Cardiac muscle cell (in vitro differentiated cells and primary cell): ENCODE results near the gene ELP2. TPM values are rescaled to one million over a fixed set of nuclear protein-coding genes. Genes with fewer than 3 reads are reported as not detected.

Experiments used
- DNase-seq, 2 donors: peaks; one replicate each; pipeline versions ENCODE4 v3.0.0 to v3.0.0-alpha.2; 2010 to 2017; ENCODE audit warnings: low read depth in 1 of 2, low spot score in 1 of 2
- H3K27ac ChIP-seq: fragments of 200-600 bp; sonication (generic); 2 replicates; pipeline ENCODE4 v1.5.1; 2016
- H3K27me3 ChIP-seq: fragments of 200-600 bp; sonication (generic); 2 replicates; pipeline ENCODE4 v1.6.0; 2016; ENCODE audit warnings: control low read depth
- H3K36me3 ChIP-seq: fragments of 200-600 bp; sonication (generic); 2 replicates; pipeline ENCODE4 v1.5.1; 2016; ENCODE audit warnings: control low read depth
- H3K4me1 ChIP-seq: fragments of 200-600 bp; sonication (generic); 2 replicates; pipeline ENCODE4 v1.8.1; 2017; ENCODE audit warnings: low read depth, mild to moderate bottlenecking, mixed run types
- H3K4me3 ChIP-seq: fragments of 200-600 bp; sonication (generic); 2 replicates; pipeline ENCODE4 v1.5.1; 2016; ENCODE audit warnings: mild to moderate bottlenecking
- H3K9me3 ChIP-seq: fragments of 200-600 bp; sonication (generic); 2 replicates; pipeline ENCODE4 v1.5.1; 2017; ENCODE audit warnings: low read depth, mild to moderate bottlenecking, control low read depth
- CTCF ChIP-seq: IDR thresholded peaks from 2 replicates; pipeline ENCODE4 v1.5.1; 2012; ENCODE audit warnings: low read depth, mild to moderate bottlenecking, low read length
- polyA plus RNA-seq: library from polyadenylated mRNA; unstranded; fragments of >200 nt; fragmentation: Nextera tagmentation; extraction: Ambion mirVana; gene quantifications from 2 replicates; pipeline ENCODE4 v1.2.1, GENCODE V29; 2016
- total RNA-seq: library from RNA; depleted of rRNA; stranded (reverse); fragments of >200 nt; gene quantifications from 2 replicates; pipeline ENCODE4 v1.2.3, GENCODE V29; 2016

ELP2 gene
- total and polyA plus RNA-seq, 2 experiments from 2014 or later: 39.2 to 46.9 TPM

- Histone ChIP-seq H3K4me1 (no peaks in the 10 kb centered on the region), H3K27me3 (peaks cover 27% of the 10 kb centered on the region), H3K9me3 (no peaks in the 10 kb centered on the region), H3K27ac (no peak overlapping the region), H3K4me3 (no peak overlapping the region), H3K36me3 (peaks cover under 1% of the 10 kb centered on the region)
- TF ChIP-seq CTCF: no peak
- no peak for DNase-seq
These were observed 51.7 kb downstream of the ELP2 start for GRCh38 chr18:36181441-36181840.

DNA sequence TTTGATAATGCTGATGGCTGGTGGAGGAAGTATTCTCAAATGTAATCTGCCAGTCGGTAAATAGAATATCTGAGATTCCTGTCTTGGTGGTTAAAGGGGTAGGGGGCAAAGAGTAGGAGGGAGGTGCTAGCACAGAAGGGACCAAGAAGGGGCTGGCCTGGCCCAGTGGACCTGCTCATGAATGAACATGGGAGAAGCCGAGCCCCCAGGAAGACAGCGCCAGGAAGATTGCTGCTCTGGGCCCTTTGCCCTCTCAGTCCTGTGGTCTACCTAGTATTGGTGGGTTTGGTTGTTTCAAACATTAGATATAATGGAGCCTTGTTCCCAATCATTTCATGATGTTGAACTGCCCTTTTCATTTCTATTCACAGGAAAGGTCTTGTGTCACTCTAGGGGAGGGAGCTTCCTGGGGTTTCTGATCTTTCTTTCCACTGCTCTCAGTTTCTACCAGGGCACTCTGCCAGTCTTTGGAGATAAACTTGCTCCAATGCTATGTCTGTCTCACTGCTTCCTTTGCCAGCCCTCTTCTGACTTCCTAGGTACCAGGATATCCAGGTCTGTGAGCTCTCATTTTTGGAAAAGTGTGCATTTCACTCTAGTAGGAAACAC is 52.3 kb downstream of the ELP2 start:
- H3K36me3 ChIP-seq: no peaks in the 10 kb centered on the region
- DNase-seq: peak in 1 of 2 donors; percentile 53
- H3K9me3 ChIP-seq: no peaks in the 10 kb centered on the region
- no peak overlapping the region for H3K4me3 ChIP-seq
- H3K27ac ChIP-seq: no peak overlapping the region
- H3K27me3 ChIP-seq: peaks cover 33% of the 10 kb centered on the region
- TF ChIP-seq CTCF: no peak
- H3K4me1 ChIP-seq: no peaks in the 10 kb centered on the region

- no peak for TF ChIP-seq CTCF
- H3K9me3 ChIP-seq: no peaks in the 10 kb centered on the region
- DNase-seq: no peak
- no peak overlapping the region for H3K27ac ChIP-seq
- H3K4me3 ChIP-seq: no peak overlapping the region
- H3K27me3 ChIP-seq: peaks cover 43% of the 10 kb centered on the region
- H3K36me3 ChIP-seq: no peaks in the 10 kb centered on the region
- H3K4me1 ChIP-seq: no peaks in the 10 kb centered on the region
These were observed 53.3 kb downstream of the ELP2 start for GRCh38 chr18:36183033-36183432.

DNA sequence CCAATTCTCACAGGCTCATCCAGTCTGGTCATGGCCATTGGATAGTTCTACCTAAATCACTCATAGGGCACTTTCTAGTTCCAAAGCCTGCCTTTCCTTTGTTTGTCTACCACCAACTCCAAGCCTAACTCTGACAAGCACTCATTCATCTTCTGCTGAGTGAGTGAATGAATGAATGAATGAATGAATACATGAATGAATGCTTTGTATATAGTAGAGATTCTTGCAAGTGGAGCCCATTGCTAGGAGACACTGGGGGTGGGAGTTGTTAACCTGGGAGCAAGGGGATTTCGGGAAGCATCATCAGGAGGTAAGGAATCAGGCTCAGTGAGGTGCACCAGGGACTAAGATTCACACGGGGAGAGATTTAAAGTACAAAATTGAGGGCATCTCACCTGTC is 54.3 kb downstream of the ELP2 start:
- Histone ChIP-seq H3K27ac (no peak overlapping the region), H3K4me3 (no peak overlapping the region), H3K36me3 (no peaks in the 10 kb centered on the region), H3K4me1 (no peaks in the 10 kb centered on the region), H3K9me3 (no peaks in the 10 kb centered on the region), H3K27me3 (peaks cover 53% of the 10 kb centered on the region)
- DNase-seq: no peak
- TF ChIP-seq CTCF: no peak

DNA sequence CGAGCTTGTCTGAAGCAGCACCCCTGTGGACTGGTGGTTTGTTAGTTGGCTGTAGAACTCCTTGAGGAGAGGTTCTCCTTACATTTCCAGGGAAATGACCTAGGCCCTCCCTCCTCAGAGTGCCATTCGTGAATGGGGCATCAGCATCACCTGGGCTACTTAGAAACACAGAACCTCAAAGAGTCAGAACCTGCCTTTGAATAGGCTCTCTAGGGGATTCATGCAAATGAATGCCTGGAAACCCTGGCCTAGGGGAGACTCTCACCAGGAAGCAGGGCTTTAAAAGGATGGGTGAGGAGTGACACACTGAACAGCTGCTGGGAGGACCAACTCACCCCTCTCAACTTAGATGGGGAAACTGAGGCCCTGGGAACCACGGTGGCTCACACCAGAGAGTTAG is 55.5 kb downstream of the ELP2 start:
- H3K9me3 ChIP-seq: no peaks in the 10 kb centered on the region
- DNase-seq: no peak
- H3K4me3 ChIP-seq: no peak overlapping the region
- H3K27ac ChIP-seq: no peak overlapping the region
- peaks cover 65% of the 10 kb centered on the region for H3K27me3 ChIP-seq
- H3K36me3 ChIP-seq: no peaks in the 10 kb centered on the region
- TF ChIP-seq CTCF: no peak
- no peaks in the 10 kb centered on the region for H3K4me1 ChIP-seq
